Measurements from ENCODE around the gene MMP1. TPM values are rescaled to one million over a fixed set of nuclear protein-coding genes. Genes with fewer than 3 reads are reported as not detected.

MMP1 gene
- total and polyA plus RNA-seq, 2 of the 13 experiments (the other 11 are each of a cell fraction or from before 2014, with no cell fraction given) = 0.09 to 0.21 TPM

GRCh38 chr11:102800767-102801166, 2.8 kb upstream of the MMP1 start (continued):
- TF ChIP-seq ZNF513 (CRISPR knock-in tag; conservative IDR thresholded peaks at IDR 0.05) = no peak

DNA sequence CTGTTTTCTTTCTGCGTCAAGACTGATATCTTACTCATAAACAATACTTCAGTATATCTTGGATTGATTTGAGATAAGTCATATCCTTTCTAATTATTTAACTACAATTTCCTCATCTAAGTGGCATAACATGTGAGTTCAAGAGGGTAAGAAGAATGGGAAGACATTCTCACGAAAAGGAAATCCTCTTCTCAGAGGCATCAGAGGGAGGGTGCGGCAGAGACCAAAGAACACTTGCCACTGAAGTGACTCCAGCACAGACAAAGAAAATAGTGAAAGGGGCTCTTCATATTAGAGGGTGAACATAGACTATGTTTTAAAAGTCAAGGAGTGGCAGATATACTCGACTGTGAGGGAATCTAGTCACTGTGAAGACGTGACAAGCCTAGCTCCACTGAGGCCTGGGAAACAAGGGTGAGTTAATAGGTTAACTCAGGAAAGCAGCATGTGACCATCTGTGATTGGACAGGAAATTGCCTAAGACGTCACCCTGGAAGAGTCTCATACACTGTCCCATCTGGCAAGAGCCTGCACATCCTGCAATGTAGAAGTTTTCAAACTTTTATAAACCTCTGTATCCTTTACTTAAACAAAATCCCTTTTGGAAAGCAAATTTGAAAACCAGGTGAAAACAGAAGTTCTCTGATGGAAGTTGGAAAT, 1.9 kb upstream of the MMP1 start:
- FAIRE-seq = no peak
- no peak overlapping the region for H3K9ac ChIP-seq (ENCODE audit: insufficient read depth, low read depth, low read length)
- no peak overlapping the region for H3K4me3 ChIP-seq (replicated peaks in 1 of 3; ENCODE audit: insufficient read depth in 1 of 3, low read depth in 2 of 3, low read length in 3 of 3)
- no peaks in the 10 kb centered on the region for H3K9me3 ChIP-seq (ENCODE audit: low read length)
- WGBS (ENCODE audit: low lambda C conversion rate) = 34% methylated on average over 6 of the region's 6 CpGs
- CTCF ChIA-PET (ENCODE audit: low intra/inter-chr PET ratio, low total read pairs) = no interaction called here
- H3K27me3 ChIP-seq (ENCODE audit: control insufficient read depth in 1 of 2, insufficient read depth in 2 of 2, low read length in 2 of 2) = no peaks in the 10 kb centered on the region; a peak in 1 of 5 replicates
- no peak for TF ChIP-seq GLMP (CRISPR knock-in tag; IDR thresholded peaks at IDR 0.05; ENCODE audit: borderline replicate concordance)
- no peak for TF ChIP-seq PAF1 (CRISPR knock-in tag; IDR thresholded peaks at IDR 0.05)
- TF ChIP-seq PHF8 (CRISPR knock-in tag; IDR thresholded peaks at IDR 0.05) = no peak
- TF ChIP-seq ZNF3 (CRISPR knock-in tag; IDR thresholded peaks at IDR 0.05) = no peak
- TF ChIP-seq MTF1 (CRISPR knock-in tag; IDR thresholded peaks at IDR 0.05) = no peak
- TF ChIP-seq ZNF33B (CRISPR knock-in tag; IDR thresholded peaks at IDR 0.05) = no peak
- TF ChIP-seq, protein P1, sequence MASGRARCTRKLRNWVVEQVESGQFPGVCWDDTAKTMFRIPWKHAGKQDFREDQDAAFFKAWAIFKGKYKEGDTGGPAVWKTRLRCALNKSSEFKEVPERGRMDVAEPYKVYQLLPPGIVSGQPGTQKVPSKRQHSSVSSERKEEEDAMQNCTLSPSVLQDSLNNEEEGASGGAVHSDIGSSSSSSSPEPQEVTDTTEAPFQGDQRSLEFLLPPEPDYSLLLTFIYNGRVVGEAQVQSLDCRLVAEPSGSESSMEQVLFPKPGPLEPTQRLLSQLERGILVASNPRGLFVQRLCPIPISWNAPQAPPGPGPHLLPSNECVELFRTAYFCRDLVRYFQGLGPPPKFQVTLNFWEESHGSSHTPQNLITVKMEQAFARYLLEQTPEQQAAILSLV (CRISPR knock-in tag; IDR thresholded peaks at IDR 0.05; ENCODE audit: borderline replicate concordance) = no peak
- TF ChIP-seq, protein P2, sequence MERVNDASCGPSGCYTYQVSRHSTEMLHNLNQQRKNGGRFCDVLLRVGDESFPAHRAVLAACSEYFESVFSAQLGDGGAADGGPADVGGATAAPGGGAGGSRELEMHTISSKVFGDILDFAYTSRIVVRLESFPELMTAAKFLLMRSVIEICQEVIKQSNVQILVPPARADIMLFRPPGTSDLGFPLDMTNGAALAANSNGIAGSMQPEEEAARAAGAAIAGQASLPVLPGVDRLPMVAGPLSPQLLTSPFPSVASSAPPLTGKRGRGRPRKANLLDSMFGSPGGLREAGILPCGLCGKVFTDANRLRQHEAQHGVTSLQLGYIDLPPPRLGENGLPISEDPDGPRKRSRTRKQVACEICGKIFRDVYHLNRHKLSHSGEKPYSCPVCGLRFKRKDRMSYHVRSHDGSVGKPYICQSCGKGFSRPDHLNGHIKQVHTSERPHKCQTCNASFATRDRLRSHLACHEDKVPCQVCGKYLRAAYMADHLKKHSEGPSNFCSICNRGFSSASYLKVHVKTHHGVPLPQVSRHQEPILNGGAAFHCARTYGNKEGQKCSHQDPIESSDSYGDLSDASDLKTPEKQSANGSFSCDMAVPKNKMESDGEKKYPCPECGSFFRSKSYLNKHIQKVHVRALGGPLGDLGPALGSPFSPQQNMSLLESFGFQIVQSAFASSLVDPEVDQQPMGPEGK (CRISPR knock-in tag; IDR thresholded peaks at IDR 0.05) = no peak
- no peak for TF ChIP-seq U2AF1 (optimal IDR thresholded peaks at IDR 0.05; ENCODE audit: low read depth, low read length)
- TF ChIP-seq ZNF670 (CRISPR knock-in tag; IDR thresholded peaks at IDR 0.05; ENCODE audit: borderline replicate concordance) = no peak
- TF ChIP-seq ZNF263 (CRISPR knock-in tag; IDR thresholded peaks at IDR 0.05) = no peak
- TF ChIP-seq KLF6 (CRISPR knock-in tag; IDR thresholded peaks at IDR 0.05) = no peak
- in situ Hi-C loops (cut with HindIII; ENCODE audit: extremely low pct_ligation_motif_present, low pct_unique_long_range_greater_than_20kb) = loop anchor here (10.0 kb wide), 1 partner anchor 135 kb away; no protein-coding TSS in a partner anchor
- no peaks in the 10 kb centered on the region for H4K20me1 ChIP-seq (ENCODE audit: insufficient read depth, low read length)
- no peak for DNase-seq (ENCODE audit: low spot score)
- POLR2A ChIA-PET = no interaction called here
- no peak for ATAC-seq
- no peaks in the 10 kb centered on the region for H3K79me2 ChIP-seq (ENCODE audit: insufficient read depth, low read length)
- H3K4me2 ChIP-seq (ENCODE audit: low read depth, low read length) = no peak overlapping the region
- no peaks in the 10 kb centered on the region for H3K4me1 ChIP-seq (ENCODE audit: insufficient read depth, low read length)
- no peaks in the 10 kb centered on the region for H3K36me3 ChIP-seq (replicated peaks in 1 of 2; ENCODE audit: control insufficient read depth in 1 of 2, insufficient read depth in 2 of 2, low read length in 2 of 2)
- no peak overlapping the region for H3K27ac ChIP-seq (ENCODE audit: extremely low read length, insufficient read depth, low read length)
- no peak overlapping the region for H2AFZ ChIP-seq (ENCODE audit: low read length)
- no TSS peak for BruUV-seq (replicated peaks)
- intact Hi-C loops (cut with micrococcal nuclease; ENCODE audit: unreplicated experiment) = loop anchor here (10.0 kb wide), 1 partner anchor 255 kb away; no protein-coding TSS in a partner anchor

All from HepG2 (cell line).